ENCODE data around the gene RTTN.
"Not testable (repeated sequence)": the region's sequence is repeated elsewhere in the genome, so short reads cannot be mapped to it uniquely, and the experiment has no call there.

Gene RTTN

GRCh38 chr18:70151614-70152013 lies 53.9 kb downstream of the RTTN start:
- DNase-seq, result no peak

GRCh38 chr18:70149616-70150301 lies 55.7 kb downstream of the RTTN start:
- no peak for DNase-seq

GRCh38 chr18:70149156-70149555 lies 56.3 kb downstream of the RTTN start:
- DNase-seq, result no peak

GRCh38 chr18:70148039-70148938 lies 57.2 kb downstream of the RTTN start:
- DNase-seq, result no peak

GRCh38 chr18:70146174-70146573 lies 59.3 kb downstream of the RTTN start:
- no peak for DNase-seq

GRCh38 chr18:70142001-70142400 lies 63.5 kb downstream of the RTTN start:
- DNase-seq, result no peak

GRCh38 chr18:70139138-70139537 lies 66.3 kb downstream of the RTTN start:
- DNase-seq, result no peak

- DNase-seq, result no peak
Measured at GRCh38 chr18:70135604-70136003, 69.9 kb downstream of the RTTN start.

- no peak for DNase-seq
Measured at GRCh38 chr18:70132999-70133398, 72.5 kb downstream of the RTTN start.

- DNase-seq, result no peak
Measured at GRCh38 chr18:70128271-70128670, 77.2 kb downstream of the RTTN start.

GRCh38 chr18:70127359-70127758 lies 78.1 kb downstream of the RTTN start:
- no peak for DNase-seq

- DNase-seq, result no peak
Measured at GRCh38 chr18:70126832-70127231, 78.7 kb downstream of the RTTN start.

- no peak for DNase-seq
Measured at GRCh38 chr18:70124139-70124538, 81.3 kb downstream of the RTTN start.

- no peak for DNase-seq
Measured at GRCh38 chr18:70121842-70122241, 83.6 kb downstream of the RTTN start.

GRCh38 chr18:70116949-70117348 lies 88.5 kb downstream of the RTTN start:
- DNase-seq, result no peak

- DNase-seq, result no peak
Measured at GRCh38 chr18:70113511-70113910, 92.0 kb downstream of the RTTN start.

GRCh38 chr18:70110678-70111077 lies 94.8 kb downstream of the RTTN start:
- no peak for DNase-seq

GRCh38 chr18:70107091-70107490 lies 98.4 kb downstream of the RTTN start:
- no peak for DNase-seq

- DNase-seq, result not testable (repeated sequence)
Measured at GRCh38 chr18:70102854-70103253, 102.6 kb downstream of the RTTN start.

- no peak for DNase-seq
Measured at GRCh38 chr18:70089858-70090257, 115.6 kb downstream of the RTTN start.

- no peak for DNase-seq
Measured at GRCh38 chr18:70086085-70086484, 119.4 kb downstream of the RTTN start.

- no peak for DNase-seq
Measured at GRCh38 chr18:70085641-70086040, 119.8 kb downstream of the RTTN start.

- DNase-seq, result no peak
Measured at GRCh38 chr18:70082430-70082829, 123.1 kb downstream of the RTTN start.

- DNase-seq, result no peak
Measured at GRCh38 chr18:70078106-70078505, 127.4 kb downstream of the RTTN start.
